Gastroesophageal sphincter (tissue), 4 donors: ENCODE data around the gene GRK3. TPM values are rescaled to one million over a fixed set of nuclear protein-coding genes. Genes with fewer than 3 reads are reported as not detected.

Source experiments
- ATAC-seq: fragments of 150-250 bp; one replicate; pipeline ENCODE4 v1.9.1; 2016; ENCODE audit warnings: mild to moderate bottlenecking, moderate library complexity
- H3K27ac ChIP-seq, 4 donors: fragments of 200-600 bp; sonication (generic) in 3 of 4; 1 replicate in 3 of 4; 2 replicates in 1 of 4; pipeline ENCODE4 v1.5.1; 2016 to 2019
- H3K27me3 ChIP-seq: fragments of 200-600 bp; sonication (generic); one replicate; pipeline ENCODE4 v1.5.1; 2019
- H3K36me3 ChIP-seq, 2 donors: fragments of 200-600 bp; sonication (generic); one replicate each; pipeline ENCODE4 v1.5.1; 2019; ENCODE audit warnings: control low read depth in 1 of 2
- H3K4me1 ChIP-seq, 3 donors: fragments of 200-600 bp; sonication (generic); 1 replicate in 2 of 3; 2 replicates in 1 of 3; pipeline ENCODE4 v1.5.1; 2016 to 2019; ENCODE audit warnings: control low read depth in 2 of 3
- H3K4me3 ChIP-seq, 2 donors: fragments of 200-600 bp; sonication (generic); one replicate each; pipeline ENCODE4 v1.5.1; 2019; ENCODE audit warnings: mild to moderate bottlenecking in 1 of 2, moderate library complexity in 1 of 2
- H3K9me3 ChIP-seq, 3 donors: fragments of 200-600 bp; sonication (generic); one replicate each; pipeline ENCODE4 v1.5.1; 2017 to 2019; ENCODE audit warnings: control low read depth in 2 of 3
- CTCF ChIP-seq, 4 experiments: fragments of 200-600 bp in 2 of 4; fragments of 450-650 bp in 2 of 4; sonication (generic) in 1 of 4; IDR thresholded peaks; one replicate each; pipeline ENCODE4 v1.5.1; 2017 to 2019; ENCODE audit warnings: antibody characterized with exemption in 4 of 4, mild to moderate bottlenecking in 2 of 4, moderate library complexity in 2 of 4
- EP300 ChIP-seq: sonication (generic); formaldehyde crosslinking; IDR thresholded peaks from one replicate; pipeline ENCODE4 v1.6.1; 2017; ENCODE audit warnings: antibody characterized with exemption, mild to moderate bottlenecking
- POLR2A ChIP-seq, 2 donors: fragments of 450-650 bp; IDR thresholded peaks; one replicate each; pipeline ENCODE4 v1.6.1; 2017; ENCODE audit warnings: antibody characterized with exemption in 2 of 2, mild to moderate bottlenecking in 2 of 2, moderate library complexity in 1 of 2
- POLR2AphosphoS5 ChIP-seq: sonication (generic); formaldehyde crosslinking; IDR thresholded peaks from one replicate; pipeline ENCODE4 v1.6.1; 2017; ENCODE audit warnings: antibody characterized with exemption
- WGBS, 2 donors: methylation state at CpG; one replicate each; pipeline ENCODE4 v1.1.5; 2018; ENCODE audit warnings: low coverage in 1 of 2; 5-methylcytosine and 5-hydroxymethylcytosine counted together
- total RNA-seq, 4 donors: library from RNA; depleted of rRNA; stranded (reverse); fragments of >200 nt; gene quantifications; one replicate each; pipeline ENCODE4 v1.1.0, GENCODE V29; 2016

Gene GRK3
- total RNA-seq, 4 donors from 2014 or later, result 3.9 to 7.8 (median 4.5) TPM

GRCh38 chr22:25716637-25717036 is 152.2 kb downstream of the GRK3 start:
- 86 to 93% methylated on average over 7 to 9 of the region's 10 CpGs for WGBS, 2 donors
- TF ChIP-seq POLR2AphosphoS5 (no peak), POLR2A (IDR thresholded peaks at IDR 0.05) (no peak), CTCF (IDR thresholded peaks at IDR 0.05) (no peak), EP300 (no peak)
- Histone ChIP-seq H3K27ac (no peak overlapping the region), H3K4me3 (no peak overlapping the region), H3K36me3 (peaks cover 0 to 12% of the 10 kb centered on the region in 2 donors), H3K27me3 (no peaks in the 10 kb centered on the region), H3K9me3 (no peaks in the 10 kb centered on the region), H3K4me1 (no peaks in the 10 kb centered on the region)
- no peak for ATAC-seq

- no peak for TF ChIP-seq EP300
- no peak for TF ChIP-seq CTCF (IDR thresholded peaks at IDR 0.05)
- no peak for TF ChIP-seq POLR2A (IDR thresholded peaks at IDR 0.05)
- TF ChIP-seq POLR2AphosphoS5, result no peak
- no peak overlapping the region for H3K4me3 ChIP-seq
Observed at GRCh38 chr22:25718135-25718840, 153.8 kb downstream of the GRK3 start.

GRCh38 chr22:25722223-25722622 is 157.7 kb downstream of the GRK3 start:
- TF ChIP-seq EP300 (no peak), POLR2AphosphoS5 (no peak), CTCF (IDR thresholded peaks at IDR 0.05) (no peak), POLR2A (IDR thresholded peaks at IDR 0.05) (no peak)

More at GRCh38 chr22:25718135-25718840, 153.8 kb downstream of the GRK3 start:
- no peak overlapping the region for H3K27ac ChIP-seq
- no peak for ATAC-seq
- H3K4me1 ChIP-seq, result no peaks in the 10 kb centered on the region
- H3K9me3 ChIP-seq, result no peaks in the 10 kb centered on the region
- 44 to 79% methylated on average over 8 to 10 of the region's 10 CpGs for WGBS, 2 donors
- H3K27me3 ChIP-seq, result no peaks in the 10 kb centered on the region
- peaks cover 0 to 9% of the 10 kb centered on the region in 2 donors for H3K36me3 ChIP-seq

GRCh38 chr22:25722626-25723025 is 158.2 kb downstream of the GRK3 start:
- Histone ChIP-seq H3K4me1 (no peaks in the 10 kb centered on the region), H3K36me3 (peaks cover 0 to 5% of the 10 kb centered on the region in 2 donors), H3K4me3 (no peak overlapping the region), H3K27ac (no peak overlapping the region), H3K9me3 (no peaks in the 10 kb centered on the region), H3K27me3 (no peaks in the 10 kb centered on the region)
- ATAC-seq, result no peak
- no peak for TF ChIP-seq EP300
- TF ChIP-seq CTCF (IDR thresholded peaks at IDR 0.05), result no peak
- no peak for TF ChIP-seq POLR2AphosphoS5
- no peak for TF ChIP-seq POLR2A (IDR thresholded peaks at IDR 0.05)
- 100% methylated on average over 2 to 3 of the region's 3 CpGs for WGBS, 2 donors

More at GRCh38 chr22:25722223-25722622, 157.7 kb downstream of the GRK3 start:
- 92 to 100% methylated on average over 4 to 9 of the region's 16 CpGs for WGBS, 2 donors
- Histone ChIP-seq H3K4me3 (no peak overlapping the region), H3K9me3 (no peaks in the 10 kb centered on the region), H3K4me1 (no peaks in the 10 kb centered on the region), H3K36me3 (peaks cover 0 to 5% of the 10 kb centered on the region in 2 donors), H3K27ac (no peak overlapping the region), H3K27me3 (no peaks in the 10 kb centered on the region)
- ATAC-seq, result no peak

- Histone ChIP-seq H3K27ac (no peak overlapping the region), H3K36me3 (peaks cover 0 to 5% of the 10 kb centered on the region in 2 donors), H3K4me1 (no peaks in the 10 kb centered on the region), H3K9me3 (no peaks in the 10 kb centered on the region), H3K27me3 (no peaks in the 10 kb centered on the region), H3K4me3 (no peak overlapping the region)
- TF ChIP-seq CTCF (IDR thresholded peaks at IDR 0.05), result no peak
- 19 to 56% methylated on average over 2 to 4 of the region's 4 CpGs for WGBS, 2 donors
- ATAC-seq, result no peak
Observed at GRCh38 chr22:25726241-25726640, 161.8 kb downstream of the GRK3 start.
